Peyer's patch (tissue), 4 donors: ENCODE results near the gene MACROD2.

Experiments
- CTCF ChIP-seq, 6 experiments: fragments of 450-650 bp in 4 of 6; fragments of 200-600 bp in 2 of 6; sonication (generic) in 1 of 6; IDR thresholded peaks; one replicate each; pipeline ENCODE4 v1.5.1; 2017 to 2019; ENCODE audit warnings: antibody characterized with exemption in 6 of 6, mild to moderate bottlenecking in 3 of 6, moderate library complexity in 1 of 6
- POLR2A ChIP-seq, 2 donors: fragments of 450-650 bp; IDR thresholded peaks; one replicate each; pipeline ENCODE4 v1.5.1; 2017; ENCODE audit warnings: antibody characterized with exemption in 2 of 2, mild to moderate bottlenecking in 2 of 2, moderate library complexity in 2 of 2

- no peak for TF ChIP-seq CTCF (IDR thresholded peaks at IDR 0.05)
- TF ChIP-seq POLR2A (IDR thresholded peaks at IDR 0.05), result no peak
Observed at GRCh38 chr20:15675813-15676484, 1680.6 kb downstream of the MACROD2 start.
